GM21717 (cell line): ENCODE measurements around the gene SCGB2B2.
"Not testable (repeated sequence)": the region's sequence is repeated elsewhere in the genome, so short reads cannot be mapped to it uniquely, and the experiment has no call there.

ENCODE experiments used
- ATAC-seq: cut with Tn5 transposase; IDR thresholded peaks from one replicate; pipeline ENCODE4 v1.9.1; 2021; ENCODE audit warnings: mild to moderate bottlenecking, moderate library complexity; ENCODE audit not compliant: unreplicated experiment

The SCGB2B2 gene

DNA sequence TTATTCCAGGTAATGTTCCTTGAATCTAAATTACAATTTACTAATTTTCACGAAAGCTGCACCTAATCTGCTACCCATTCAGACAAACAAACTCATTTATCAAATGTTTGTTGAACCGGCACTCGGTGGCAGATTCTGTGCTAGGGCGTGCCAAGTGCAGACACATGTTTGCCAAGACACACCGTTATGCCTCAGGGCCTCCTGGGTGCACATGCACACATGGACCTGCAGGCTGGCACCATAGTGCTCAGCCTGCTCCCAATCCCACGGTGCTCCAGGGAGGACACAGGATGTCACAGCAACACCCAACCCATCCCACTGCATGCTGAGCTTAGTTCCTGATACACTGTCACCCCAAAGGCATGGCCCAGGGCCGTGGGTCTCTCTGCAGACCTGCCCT is 7.7 kb downstream of the SCGB2B2 start:
- no peak for ATAC-seq

DNA sequence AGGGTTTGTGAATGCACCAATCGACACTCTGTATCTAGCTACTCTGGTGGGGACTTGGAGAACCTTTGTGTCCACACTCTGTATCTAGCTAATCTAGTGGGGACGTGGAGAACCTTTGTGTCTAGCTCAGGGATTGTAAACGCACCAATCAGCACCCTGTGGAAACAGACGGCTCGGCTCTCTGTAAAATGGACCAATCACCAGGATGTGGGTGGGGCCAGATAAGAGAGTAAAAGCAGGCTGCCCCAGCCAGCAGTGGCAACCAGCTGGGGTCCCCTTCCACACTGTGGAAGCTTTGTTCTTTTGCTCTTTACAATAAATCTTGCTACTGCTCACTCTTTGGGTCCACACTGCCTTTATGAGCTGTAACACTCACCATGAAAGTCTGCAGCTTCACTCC is 8.3 kb downstream of the SCGB2B2 start:
- ATAC-seq: not testable (repeated sequence)

DNA sequence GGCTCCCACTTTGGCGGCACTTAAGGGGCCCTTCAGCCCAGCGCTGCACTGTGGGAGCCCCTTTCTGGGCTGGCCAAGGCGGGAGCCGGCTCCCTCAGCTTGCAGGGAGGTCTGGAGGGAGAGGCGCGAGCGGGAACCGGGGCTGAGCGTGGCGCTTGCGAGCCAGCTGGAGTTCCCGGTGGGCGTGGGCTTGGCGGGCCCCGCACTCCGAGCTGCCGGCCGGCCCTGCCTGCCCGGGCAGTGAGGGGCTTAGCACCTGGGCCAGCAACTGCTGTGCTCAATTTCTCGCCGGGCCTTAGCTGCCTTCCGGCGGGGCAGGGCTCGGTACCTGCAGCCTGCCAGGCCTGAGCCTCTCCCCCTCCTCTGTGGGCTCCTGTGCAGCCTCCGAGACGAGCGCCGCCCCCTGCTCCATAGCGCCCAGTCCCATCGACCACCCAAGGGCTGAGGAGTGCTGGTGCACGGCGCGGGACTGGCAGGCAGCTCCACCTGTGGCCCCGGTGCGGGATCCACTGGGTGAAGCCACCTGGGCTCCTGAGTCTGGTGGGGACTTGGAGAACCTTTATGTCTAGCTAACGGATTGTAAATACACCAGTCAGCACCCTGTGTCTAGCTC is 8.8 kb downstream of the SCGB2B2 start:
- ATAC-seq: not testable (repeated sequence)

DNA sequence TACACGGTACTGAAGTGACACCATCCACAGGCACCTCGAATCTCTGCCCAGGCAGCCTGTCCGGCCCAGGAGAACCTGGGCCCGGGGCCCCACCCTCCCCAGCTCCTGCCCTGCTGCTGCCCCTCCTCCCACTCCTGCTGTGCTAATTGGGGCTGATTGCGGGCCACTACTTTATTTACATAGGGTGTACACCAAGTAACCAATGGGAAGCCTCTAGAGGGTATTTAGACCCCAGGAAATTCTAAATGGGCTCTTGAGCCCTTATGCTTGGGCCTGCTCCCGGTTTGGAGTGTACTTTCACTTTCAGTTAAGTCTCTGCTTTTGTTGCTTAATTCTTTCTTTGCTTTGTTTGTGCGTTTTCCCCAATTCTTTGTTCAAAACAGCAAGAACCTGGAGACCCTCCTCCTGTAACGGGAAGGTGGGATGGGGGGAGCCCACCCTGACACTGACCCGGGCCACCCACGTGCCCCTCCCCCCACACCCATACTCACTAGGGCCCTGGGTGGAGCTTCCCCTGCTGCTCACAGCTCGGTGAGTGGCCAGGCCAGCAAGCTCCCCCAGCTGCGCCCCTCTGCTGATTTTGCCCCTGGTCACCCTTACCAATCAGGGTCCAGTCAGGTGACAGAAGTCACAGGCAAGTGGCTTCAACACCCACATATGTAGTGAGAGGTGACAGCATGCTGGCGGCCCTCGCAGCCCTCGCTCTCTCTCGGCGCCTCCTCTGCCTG is 9.4 kb downstream of the SCGB2B2 start:
- ATAC-seq: no peak

DNA sequence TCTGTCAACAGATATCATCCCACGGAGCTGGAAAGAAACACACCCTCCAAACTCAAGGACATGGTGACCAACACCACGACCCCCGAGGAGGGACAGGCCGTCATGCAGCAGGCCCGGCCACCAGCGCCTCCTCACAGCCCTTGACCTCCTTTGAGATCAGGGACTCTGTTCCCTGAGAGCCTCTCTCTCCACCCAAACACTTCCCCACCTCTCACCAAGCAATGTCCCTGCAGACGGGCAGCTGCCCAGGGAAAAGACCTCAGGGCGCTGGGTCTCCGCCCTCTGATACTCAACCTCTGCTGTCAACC is 10.0 kb downstream of the SCGB2B2 start:
- ATAC-seq: no peak

- ATAC-seq: no peak
These were observed 10.6 kb downstream of the SCGB2B2 start for GRCh38 chr19:34666200-34666957.

DNA sequence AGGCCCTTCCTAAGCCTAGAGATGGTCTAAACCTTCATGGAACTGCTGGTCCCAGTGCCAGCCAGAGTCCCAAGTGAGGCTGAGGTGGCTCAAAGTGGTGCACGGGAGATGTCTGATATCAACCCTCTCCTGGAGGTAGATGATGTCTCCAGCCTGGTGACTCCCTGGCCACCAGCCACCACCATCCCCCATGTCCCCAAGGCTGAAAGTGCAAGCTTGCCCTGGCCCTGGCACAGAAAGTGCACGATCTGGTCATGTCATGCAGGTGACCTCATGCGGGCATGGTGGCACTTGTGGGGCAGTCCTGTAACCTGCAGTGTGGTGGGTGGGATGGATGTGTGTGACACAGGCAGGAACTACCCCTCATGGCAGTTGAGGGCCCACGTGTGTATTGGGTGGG is 11.7 kb downstream of the SCGB2B2 start:
- not testable (repeated sequence) for ATAC-seq

GRCh38 chr19:34664870-34665269 is 12.1 kb downstream of the SCGB2B2 start:
- ATAC-seq: no peak

DNA sequence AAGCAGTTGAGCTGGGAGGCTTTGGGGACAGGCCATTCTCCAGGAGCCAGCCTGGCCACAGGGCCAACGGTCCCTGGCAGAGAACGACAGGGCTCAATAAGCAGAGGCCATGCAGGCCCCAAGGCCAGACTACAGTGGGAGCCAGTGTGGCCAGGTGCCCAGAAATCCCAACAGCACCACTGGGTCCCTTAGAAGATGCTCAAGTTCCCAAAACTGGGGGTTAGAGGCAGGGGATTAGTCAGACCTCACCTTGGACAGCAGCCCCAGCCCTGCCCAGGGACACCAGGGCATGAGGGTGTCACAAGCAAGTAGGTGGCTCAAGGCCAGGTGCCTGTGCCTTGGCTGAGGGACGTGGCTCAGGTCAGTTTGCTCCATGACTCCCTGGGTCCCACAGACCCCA is 12.8 kb downstream of the SCGB2B2 start:
- ATAC-seq: no peak

- ATAC-seq: no peak
These were observed 14.0 kb downstream of the SCGB2B2 start for GRCh38 chr19:34662919-34663318.

DNA sequence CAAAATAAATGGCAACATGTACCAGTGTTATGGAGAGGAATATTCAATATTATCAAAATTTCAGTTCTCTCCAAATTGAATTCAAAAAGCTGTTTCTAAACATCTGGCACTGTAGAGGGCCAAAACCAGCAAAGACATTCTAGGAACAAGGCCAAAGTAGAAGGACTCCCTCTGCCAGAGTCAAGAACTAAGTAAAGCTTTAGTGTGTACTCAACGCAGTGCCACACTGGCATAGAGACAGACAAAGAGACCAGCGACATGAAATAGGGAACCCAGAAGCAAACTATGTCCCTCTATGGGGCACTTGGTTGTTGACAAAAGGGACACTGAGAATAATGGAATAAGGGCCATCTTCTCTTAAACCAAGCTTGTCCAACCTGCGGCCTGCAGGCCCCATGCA is 15.6 kb downstream of the SCGB2B2 start:
- ATAC-seq: no peak

- no peak for ATAC-seq
These were observed 21.3 kb downstream of the SCGB2B2 start for GRCh38 chr19:34655651-34656050.

GRCh38 chr19:34654796-34655195 is 22.2 kb downstream of the SCGB2B2 start:
- no peak for ATAC-seq

DNA sequence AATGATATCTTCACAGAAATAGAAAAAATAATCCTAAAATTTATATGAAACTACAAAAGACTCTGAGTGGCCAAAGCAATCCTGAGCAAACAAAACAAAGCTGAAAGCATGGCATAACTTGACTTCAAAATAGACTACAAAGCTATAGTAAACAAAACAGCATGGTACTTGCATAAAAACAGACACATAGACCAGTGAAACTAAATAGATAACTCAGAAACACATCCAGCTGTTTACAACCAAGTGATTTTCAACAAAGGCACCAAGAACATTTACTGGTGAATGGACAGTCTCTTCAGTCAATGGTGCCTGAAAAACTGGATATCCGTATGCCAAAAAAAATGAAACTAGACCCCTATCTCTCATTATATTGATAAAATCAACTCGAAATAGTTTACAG is 25.2 kb downstream of the SCGB2B2 start:
- no peak for ATAC-seq

- no peak for ATAC-seq
These were observed 26.9 kb downstream of the SCGB2B2 start for GRCh38 chr19:34649886-34650543.

- ATAC-seq: no peak
These were observed 31.4 kb downstream of the SCGB2B2 start for GRCh38 chr19:34645551-34645950.

DNA sequence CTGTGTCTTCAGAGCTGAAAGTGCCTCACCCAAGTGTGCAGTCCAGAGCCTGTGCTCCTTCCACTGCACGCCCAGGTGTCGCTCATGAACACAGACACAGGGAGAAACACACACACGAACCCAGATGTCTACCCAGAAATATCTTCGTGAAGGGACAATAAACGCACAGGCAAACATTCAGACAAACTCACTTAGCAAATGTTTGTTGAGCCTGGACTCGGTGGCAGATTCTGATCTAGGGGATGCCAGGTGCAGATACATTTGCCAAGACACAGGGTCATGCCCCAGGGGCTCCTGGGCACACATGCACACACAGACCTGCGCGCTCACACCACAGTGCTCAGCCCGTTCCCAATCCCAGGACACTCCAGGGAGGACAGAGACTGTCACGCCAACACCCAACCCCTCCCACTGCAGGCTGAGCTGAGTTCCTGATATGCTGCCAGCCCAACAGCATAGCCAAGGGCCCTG is 31.9 kb downstream of the SCGB2B2 start:
- no peak for ATAC-seq

DNA sequence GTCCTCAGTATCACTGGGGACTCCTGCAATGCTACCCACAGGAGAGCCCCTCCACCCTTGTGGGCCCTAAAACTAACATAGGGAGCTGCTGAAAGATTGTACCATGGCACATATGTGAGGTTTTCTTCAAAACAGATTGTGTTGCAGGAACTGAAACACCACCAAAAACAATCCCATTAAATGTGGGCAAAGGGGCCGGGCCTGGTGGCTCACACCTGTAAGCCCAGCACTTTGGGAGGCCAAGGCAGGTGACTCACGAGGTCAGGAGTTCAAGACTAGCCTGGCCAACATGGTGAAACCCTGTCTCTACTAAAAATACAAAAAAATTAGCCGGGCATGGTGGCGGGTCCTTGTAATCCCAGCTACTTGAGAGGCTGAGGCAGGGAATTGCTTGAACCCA is 34.7 kb downstream of the SCGB2B2 start:
- no peak for ATAC-seq

DNA sequence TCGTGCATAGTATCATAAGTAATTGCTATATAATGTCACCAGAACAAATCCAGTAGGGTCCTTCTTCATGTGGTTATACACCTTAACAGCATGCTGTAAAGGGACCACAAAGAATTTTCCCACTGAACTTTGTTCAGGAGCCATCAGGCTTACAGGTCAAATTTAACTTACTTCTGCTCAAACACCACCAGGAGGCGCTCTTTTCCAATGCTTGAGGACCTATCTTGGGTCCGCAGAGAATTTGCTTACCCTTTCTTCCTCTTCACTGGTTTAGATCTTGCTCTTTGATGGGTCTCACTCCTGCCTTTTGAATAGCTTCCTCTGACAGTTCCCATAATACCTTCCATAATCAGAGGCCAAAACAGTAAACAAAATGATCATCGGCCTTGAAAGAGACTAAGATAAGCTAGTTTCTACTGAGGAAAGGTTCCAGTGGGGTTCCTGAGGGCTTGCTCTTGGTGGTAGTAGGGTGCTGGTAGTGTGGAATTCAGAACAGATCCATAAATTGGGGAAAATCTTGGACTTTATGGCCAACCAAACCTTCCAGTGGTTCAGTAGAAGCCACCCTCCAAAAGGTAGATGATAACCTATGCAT is 37.4 kb downstream of the SCGB2B2 start:
- ATAC-seq: no peak

DNA sequence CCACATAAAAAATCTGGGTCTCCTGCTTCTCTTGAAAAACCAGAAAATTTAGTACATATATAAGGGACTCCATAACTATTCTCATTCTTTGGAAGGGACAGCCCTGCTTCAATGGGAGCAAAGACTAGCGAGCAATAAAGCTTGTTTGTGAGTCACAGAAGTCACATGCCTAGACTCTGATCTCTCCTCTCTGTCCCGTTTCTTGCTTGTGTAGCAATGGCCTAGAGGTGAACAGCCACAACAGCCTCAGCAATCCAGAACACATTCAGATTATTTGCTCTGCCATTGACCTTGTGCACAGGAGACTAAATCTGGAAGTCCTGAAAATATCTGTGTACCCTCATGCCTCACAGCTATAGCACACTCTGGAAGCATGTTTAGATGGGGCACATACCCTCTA is 43.2 kb downstream of the SCGB2B2 start:
- no peak for ATAC-seq
